Brain pericyte (primary cell): ENCODE data around the gene ITPR3.

Experiments
- DNase-seq: peaks from one replicate; pipeline ENCODE4 v3.0.0-alpha.2; 2012; ENCODE audit warnings: low read depth, low spot score

Gene ITPR3

DNA sequence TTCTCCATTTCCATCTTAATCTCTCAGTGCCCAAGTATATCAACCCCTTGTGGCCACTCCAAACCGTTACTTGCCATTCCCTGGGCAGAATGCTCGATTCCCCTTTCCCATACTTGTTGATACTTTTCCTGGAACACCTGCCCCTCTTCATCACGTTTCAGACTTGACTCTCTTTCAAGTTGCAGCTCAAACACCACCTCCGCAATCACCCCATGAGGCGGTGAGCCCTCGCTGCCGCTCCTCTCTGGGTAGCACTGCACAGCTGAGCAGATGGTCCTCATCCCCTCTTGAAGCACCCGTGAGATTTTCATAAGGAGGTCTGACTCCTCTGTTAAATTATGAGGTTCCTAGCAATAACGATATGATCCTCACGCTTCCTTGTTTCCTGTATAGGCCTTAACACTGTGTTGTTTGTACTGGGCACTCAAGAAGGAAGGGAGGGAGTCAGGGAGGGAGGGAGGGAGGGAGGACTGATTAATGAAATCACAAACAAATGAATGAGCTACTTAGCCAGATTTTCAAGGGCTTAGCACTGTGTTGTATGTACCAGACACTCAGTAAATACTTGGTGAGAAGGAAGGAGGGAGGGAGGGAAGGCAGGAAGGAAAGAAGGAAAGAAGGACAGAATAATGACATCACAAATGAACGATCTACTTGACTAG, 98.3 kb downstream of the ITPR3 start:
- no peak for DNase-seq

DNA sequence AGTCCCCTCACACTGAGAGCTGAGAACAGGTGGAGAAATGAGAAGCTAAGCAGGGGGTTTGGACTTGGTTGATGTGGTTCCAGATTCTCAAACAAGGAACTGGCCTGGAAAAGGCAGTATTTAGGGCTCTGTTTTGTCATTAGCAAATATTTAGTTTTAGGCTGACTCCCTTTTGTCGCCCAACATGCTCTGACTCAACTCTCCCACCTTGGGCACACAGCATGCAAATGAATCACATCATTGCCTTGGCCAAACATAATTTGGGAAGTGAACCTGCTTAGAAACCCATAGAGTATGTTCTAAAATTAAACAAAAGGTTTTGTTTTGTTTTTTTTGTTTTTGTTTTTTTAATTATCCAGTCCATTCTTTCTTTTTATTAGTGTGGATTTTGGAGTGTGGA, 99.9 kb downstream of the ITPR3 start:
- DNase-seq: no peak

DNA sequence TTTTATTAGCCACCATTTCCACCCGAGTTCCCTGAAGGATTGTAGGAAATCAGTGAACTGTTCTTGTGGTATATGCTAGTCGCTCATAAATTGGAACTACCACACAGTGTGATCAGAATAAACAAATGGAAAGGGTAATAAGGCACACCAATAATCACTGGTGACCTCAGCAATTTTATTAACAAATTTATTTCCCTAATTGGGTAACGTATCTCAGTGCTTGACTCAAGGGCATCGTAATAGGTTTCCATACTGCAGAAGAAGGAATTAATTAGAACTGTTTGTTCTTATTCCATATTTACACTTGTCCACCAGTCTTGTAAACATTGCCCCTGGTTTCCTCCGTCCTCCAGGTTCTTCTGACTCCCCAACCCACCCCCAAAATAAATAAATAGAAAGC, 100.4 kb downstream of the ITPR3 start:
- no peak for DNase-seq

DNA sequence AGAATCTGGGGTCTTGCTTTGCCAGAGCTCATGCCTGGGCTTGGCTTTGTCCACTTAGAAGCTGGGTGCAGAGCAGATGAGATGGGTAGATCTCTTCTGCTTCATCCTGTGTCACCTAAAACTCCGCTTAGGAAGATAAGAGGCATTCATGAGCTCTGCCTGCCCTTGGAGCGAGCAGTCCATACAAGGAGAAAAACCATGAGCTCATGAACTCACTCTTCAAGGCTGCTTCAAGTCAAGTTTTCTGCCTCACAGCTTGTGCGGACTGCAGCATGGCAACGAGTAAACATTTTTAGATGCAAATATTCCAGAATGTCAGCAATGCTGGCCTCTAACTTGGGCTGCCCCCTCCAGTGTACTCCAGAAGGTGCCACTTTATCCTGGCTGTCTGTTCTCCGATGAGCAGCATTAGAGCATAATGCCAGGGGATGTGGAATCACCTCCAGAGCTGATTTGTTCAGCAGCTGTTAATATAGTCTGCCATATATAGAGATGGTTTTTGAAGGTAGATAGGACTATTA, 101.0 kb downstream of the ITPR3 start:
- no peak for DNase-seq

DNA sequence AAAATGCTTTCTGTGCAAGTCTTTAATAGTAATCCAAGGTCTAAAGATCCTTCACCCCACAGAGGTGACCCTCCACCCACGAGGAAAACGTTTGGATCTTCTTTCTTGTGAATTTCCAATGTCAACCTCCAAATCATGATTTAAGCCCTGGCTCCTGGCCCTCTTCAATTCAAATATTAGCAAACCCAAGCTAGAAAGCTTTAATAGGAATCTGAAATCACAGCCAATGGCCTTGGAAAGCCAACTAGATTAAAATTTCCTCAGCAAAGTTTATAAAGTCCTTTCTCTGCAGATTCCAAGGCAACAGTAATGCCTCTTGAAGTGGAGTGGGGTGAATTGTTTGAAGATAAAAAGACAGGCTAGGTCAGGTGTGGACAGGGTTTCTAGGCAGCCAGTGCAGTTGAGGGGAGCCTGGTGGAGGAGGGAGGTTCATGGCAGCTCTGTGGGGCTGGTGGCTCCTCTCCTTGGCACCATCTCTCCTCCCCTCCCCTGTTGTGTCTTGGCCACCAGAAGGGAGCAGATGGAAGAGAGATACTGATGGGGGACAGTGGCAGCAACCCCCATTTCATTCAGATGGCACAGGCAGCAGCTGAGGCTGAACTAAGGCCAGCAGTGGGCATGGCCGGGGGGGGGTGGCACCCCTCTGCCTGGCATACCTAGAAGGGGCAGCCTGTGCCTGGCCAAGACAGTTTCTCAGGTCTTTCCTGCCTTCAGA, 102.4 kb downstream of the ITPR3 start:
- no peak for DNase-seq

DNA sequence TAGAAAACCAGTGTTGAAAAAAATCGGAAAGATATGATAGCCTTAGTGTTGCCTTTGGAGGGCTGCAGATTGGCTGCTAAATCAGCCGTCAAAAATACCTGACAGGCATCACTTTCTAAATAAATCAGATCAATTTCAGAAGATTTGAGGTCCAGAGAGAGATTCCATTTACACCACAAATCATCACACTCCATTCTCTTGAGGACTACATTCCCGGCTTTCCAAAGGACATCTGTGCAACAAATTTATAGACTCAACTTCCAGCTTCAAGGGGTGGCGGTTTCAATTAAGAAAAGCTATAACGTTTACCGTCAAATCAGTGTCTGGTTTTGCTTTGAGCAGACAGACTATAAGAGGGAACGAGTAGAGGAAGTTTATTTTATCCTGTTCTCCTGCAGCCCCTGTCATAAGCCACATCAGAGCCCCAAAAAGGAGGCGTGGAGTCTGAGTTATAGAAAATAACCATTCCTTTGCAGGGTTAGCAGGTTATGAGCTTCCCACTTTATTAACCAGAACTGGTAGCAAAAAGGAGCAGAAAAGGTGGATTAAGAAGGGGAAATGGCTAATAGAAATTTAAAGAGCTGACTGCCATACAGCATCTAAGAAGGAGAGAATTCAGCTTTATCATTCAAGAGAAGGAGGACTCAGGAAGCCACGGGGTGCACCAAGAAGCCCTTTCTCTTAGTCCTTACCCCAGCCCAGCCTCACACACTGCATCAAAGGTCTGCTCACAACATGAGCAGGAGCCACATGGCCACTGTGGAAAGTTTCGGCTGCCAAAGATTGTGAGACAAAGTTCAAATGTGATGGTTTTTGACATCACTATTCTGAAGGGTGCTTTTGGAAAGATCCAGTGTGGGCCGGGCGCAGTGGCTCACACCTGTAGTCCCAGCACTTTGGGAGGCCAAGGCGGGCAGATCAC, 103.2 kb downstream of the ITPR3 start:
- DNase-seq: no peak

DNA sequence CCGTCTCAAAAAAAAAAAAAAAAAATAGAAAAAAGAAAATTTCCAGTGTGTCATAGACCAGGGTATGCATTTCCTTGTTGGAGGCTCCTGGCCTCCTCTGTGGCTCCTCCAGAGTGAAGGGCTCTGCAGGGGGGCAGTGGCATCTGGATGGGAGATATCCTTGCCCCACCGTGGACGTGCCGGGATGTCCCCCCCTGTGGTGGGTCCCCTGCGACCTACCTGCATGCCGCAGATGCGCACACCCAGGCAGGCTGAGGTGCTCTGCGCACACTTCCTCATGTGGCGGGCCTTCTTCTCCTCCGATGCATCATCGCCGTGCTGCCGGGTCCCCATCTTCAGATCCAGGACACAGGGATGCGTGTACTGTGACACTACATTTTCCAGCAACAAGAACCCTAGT, 104.1 kb downstream of the ITPR3 start:
- no peak for DNase-seq

DNA sequence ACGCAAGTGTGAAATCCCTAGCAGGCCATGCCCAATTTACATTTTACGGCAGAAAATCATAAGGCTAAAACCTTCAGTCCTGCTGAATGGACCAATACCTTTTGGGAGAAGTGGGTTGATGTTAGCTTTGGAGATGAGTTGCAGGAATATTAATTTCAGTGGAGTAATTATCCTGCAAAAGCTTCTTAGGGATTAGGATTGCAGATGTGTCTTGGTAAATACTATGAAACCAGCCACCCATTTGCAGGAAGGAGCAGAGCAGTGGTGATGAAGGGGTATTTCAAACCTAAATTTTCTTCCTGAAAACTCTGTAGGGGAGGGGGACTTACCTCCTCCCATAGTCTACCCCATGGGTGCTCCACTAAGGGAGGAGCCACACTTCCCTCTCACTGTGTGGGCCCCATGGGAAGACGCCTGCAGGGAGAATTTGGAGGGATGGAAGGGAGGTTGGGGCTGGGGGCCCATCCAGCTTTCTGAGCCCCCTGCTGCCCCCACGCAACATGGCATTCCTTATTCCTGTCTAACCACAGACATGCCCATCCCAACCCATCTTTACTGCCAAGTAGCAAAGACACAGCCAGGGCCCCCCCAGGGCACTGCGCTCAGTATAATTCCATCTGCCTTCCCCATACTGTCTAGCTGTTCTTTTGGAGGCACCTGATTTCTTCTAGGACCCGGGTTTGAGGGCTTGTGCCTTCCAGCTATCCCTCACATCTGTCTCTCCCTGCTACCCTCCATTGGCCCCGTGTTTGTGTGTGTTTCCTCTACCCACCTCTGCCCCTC, 105.0 kb downstream of the ITPR3 start:
- DNase-seq: no peak

DNA sequence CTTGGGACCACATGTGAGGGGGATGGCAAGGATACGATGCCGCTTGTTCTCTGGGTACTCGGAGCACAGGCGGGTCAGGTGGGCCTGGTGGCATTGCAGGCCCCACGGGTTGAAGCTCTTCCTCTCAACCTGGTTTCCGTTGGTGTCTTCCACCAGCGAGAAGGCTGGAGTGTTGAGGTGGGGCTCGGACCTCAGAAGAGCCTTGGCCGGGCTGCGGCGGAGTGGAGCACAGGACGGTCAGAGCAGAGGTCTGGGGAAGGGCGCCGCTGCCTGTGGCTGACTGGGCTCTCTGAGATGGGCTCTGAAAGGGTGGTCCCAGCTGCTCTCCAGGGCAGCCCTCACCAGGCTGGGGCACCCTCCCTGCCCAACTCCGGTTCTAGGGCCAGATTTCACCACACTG, 105.6 kb downstream of the ITPR3 start:
- no peak for DNase-seq

DNA sequence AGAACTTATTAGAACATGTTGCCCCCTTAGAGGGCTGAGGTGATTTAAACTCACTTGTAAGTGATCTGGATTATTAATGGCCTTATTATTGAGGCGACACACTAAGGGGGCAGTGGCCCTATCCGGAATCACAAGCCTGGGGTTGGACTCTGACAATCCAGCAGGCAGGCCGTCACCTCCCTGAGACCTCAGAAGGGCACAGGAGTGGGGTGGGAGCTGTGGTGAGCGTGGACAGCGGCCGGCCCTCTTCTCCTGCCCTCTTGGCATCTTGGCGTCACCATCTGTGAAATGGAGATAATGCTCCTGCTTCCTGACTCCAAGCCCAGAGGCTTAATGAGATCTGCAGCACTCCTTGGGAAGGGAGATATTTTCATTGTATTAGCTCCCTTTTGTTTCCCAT, 106.0 kb downstream of the ITPR3 start:
- DNase-seq: no peak

DNA sequence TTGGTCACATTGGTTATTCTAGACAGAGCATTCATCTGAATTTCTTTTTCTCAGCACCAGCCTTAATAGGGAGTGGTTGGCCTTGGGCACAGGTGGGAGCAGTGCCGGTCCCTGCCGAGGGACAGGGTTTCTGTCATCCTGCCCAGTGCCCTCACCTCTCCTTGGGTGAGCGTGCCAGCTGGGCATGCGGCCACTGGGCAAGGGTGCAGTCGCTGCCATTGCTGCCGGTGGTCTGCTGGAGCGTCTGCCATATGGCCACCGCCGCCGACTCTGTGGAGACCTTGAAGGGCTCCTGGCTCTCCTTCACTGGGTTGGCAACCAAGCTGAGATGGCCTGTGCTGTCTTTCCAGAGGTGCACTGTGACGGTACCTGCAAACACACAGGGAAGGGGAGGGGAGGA, 106.8 kb downstream of the ITPR3 start:
- no peak for DNase-seq

DNA sequence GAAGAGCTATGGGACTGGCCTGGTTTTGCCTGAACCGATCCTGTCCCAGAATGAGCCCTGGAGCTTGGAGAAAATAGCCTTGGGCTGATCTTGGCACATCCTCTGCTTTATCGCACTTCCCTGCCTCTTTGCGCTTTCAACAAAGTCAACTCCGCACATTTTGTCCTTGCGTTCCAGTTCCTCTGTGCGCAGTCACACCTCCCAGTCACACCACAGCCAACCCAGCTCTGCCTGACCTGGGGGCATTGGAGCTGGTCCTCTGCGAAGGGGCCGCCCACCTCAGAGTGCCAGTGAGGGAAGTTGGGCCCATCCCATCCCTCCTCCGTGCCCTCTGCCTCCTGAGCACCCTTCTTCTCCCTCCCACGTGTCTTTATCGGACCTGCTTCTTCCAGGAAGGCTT, 107.3 kb downstream of the ITPR3 start:
- no peak for DNase-seq

DNA sequence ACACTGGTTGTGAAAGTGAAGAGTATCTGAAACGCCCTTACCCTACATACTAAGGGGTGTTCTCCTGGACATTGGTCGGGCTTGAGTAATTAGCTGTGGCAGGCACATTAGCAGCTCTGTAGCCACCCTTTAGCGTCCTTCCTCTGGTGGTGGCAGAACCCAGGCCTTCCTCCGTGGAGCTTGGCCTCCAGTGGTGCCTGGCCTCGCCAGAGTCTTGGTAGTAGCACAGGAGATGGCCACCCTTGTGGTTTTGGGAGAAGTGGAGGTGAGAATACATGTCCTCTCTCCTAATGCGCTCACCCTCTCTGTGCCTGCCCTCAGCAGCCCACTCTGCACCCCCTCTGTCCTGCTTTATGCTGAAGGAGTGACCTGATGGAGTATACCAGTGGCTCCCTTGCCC, 107.9 kb downstream of the ITPR3 start:
- DNase-seq: no peak

DNA sequence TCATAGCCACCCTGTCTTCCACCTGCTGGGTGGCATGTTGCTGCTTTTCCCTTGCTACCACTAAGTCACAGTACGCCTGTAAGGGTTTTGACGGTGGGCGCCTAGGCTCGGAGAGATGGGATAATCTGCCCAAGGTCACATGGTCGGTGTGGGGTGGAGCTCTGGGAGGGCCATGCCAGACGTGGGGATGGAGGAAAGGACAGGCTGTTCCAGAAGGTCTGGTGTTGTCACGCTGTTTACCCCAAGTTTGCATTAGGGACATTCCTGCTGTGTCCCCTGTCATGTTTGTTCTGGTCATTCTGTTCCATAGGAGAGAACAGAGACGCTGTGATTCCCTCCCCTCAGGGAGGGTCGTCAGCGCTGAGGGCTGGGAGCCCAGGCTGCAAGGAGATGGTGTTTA, 109.5 kb downstream of the ITPR3 start:
- DNase-seq: no peak

DNA sequence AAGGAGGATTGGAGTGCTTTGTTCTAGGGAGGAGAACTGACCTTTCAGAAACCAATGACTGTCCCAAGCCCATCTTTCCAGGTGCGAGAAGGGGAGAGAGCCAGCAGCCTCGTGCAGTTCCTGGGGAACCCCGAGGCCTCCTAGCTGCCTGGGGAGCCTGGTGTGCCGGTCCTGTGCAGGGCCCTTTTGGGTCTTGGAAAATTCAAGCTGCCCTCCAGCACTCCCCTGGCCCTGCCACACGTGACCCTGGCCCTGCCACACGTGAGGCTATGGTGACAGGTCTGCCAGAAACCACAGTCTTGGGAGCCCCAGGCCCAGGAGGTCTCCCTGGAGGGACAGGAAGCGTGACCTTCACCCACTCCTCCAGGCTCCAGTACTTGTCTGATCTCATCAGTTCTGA, 109.9 kb downstream of the ITPR3 start:
- DNase-seq: no peak

DNA sequence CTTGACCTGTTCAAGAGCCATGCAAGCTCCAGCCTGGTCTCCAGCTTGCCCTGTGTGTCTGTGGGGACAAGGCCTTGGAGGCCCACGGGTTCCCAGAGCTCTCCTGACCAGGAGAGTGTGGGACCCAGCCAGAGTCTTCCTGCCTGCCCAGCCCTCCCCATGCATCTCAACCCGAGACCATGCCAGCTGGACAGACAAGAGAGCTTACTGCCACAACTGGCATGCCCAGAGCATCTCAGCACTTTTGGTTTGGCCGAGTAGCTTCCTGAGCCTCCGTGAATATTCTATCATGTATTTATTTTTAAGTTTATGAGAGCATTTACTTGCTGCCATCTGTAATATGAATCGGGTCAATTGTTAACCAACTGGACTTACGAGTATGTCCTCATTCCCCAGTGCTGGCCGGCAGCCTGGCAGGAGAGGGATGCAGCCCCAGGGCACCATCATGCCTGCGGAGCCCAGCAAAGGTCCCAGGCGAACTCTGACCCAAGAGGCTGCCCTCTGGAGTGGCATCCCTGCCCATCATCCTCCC, 110.7 kb downstream of the ITPR3 start:
- DNase-seq: no peak

DNA sequence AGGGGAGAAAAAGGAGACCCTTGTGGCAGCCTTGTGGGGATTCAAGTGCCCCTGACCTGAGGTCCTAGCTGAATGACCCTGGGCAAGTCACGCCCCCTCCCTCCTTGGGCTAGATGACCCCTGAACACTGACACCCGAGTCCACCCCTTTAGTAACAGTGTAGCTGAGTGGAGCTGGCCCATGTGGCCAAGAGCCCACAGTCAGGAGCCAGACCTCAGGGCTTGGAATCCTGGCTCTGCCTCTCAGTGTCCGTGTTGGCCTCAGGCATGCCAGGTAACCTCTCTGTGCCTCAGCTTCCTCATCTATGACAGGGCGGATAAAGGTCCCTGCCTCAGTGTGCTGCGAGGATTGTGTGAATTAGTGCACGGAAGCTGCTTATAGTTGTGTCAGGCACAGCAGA, 111.3 kb downstream of the ITPR3 start:
- no peak for DNase-seq

DNA sequence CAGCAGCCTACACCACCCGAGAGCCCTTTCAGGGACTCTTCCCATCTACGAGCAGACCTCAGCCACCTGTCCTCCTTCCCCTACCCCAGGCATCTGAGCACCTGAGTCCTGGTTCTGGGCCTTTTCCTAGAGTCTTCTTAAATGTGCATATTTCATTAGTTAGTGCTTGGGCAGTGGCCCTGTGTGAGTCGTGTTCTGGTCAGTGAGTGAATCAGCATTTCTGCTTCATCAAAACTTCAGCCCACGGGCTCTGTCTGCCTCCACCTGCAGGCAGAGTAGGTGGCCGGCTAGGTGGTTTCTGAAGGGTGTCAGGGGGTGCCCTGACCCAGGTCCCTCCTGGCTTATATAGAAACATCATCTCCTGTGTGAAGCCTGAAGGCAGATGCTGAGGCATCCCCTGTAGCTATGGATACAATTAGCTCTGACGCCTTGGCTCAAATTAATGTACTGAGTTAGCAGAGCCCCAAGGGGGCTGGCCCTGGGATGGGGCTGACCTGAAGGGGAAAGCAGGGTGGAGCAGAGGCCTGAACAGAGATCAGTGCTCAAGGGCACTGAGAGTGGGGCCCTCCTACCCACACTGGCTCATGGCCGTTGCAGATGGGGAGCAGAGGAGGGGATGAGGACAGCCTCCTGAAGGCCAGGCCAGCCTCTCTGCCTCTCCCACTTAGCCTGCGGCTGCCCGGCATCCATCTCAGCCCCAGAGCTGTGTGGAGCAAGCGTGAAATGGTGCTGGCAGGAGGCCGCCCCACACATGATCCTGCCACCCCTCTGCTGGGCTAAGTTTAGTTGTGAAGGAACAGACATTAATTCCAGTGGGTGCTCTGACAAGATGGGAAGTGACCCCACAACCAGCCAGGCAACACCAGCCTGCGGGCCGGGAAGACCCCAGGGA, 111.9 kb downstream of the ITPR3 start:
- DNase-seq: no peak

DNA sequence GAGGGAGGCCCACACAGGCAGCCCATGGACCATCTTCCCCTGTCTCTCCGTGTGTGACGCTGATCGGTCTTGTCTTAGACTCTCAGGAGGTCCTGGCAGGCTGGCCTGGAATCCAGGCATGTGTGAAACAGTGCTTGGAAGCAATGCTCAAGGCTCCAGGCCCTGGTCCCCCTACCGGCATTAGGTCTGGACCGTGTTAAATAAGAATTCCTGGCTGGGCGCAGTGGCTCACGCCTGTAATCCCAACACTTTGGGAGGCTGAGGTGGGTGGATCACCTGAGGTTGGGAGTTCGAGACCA, 112.5 kb downstream of the ITPR3 start:
- no peak for DNase-seq

DNA sequence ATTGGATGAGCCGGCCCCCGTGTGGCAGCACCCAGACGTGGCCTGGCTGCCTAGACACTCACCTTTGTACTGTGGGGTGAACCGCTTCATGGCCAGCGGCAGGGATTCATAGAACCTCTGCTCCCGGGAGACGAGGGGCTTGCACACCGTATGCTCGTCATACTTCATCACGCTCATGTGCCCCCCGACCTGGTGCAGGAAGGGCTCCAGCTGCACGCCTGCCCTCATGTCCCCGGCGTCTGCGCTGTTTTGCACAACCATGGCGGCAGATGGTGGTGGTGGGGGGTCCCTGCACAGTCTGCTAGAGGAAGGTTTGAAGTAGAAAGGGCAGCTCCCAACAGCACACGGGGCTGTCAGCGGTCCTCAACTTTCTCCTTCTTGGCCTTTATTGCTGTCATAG, 114.1 kb downstream of the ITPR3 start:
- no peak for DNase-seq
